CD4-positive, alpha-beta T cell treated with Interleukin-4 for 4 hours (primary cell): ENCODE results near the gene INSR.
"Not testable (repeated sequence)": the region's sequence is repeated elsewhere in the genome, so short reads cannot be mapped to it uniquely, and the experiment has no call there.

Experiments used
- DNase-seq: peaks from one replicate; pipeline ENCODE4 v3.0.0-alpha.2; 2020

INSR gene

GRCh38 chr19:7188698-7189629 lies 105.2 kb downstream of the INSR start:
- DNase-seq, result no peak

GRCh38 chr19:7187605-7188339 lies 106.4 kb downstream of the INSR start:
- DNase-seq, result no peak

DNA sequence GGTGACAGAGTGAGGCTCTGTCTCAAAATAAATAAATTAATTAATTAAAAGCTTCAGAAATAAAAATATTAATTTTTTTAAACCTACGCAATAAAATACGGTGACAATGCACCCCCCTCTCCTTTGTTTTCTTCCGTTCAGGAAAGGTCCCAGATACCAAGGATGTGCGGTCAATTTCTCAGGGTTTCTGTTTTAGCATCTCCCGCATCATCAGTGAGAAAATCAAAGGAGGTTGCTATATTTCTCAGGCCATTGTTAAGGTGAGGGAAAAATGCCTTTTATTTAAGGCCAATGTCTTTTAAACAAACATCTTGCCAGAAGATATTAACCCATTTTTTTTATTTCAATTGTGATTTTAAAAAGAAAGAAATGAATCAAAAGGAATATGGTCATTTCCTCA lies 111.7 kb downstream of the INSR start:
- DNase-seq, result no peak

DNA sequence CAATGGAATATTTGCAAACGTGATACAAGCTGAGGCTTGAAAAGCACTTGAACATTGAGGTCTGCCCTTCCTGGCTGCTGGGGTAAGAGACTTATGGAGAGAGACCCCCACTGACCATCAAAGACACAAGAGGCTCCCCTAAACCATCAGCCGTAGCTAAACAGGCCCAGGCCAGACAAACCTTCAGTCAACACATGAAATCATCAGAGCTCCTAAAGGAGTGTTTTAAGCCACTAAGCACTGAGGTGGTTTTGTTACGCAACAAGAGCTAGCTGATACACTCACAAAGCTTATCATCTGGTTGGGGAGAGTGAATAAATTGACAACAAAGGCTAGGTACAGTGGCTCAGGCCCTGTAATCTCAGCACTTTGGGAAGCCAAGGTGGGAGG lies 114.3 kb downstream of the INSR start:
- no peak for DNase-seq

- no peak for DNase-seq
These were observed 116.3 kb downstream of the INSR start for GRCh38 chr19:7177926-7178325.

GRCh38 chr19:7176792-7177191 lies 117.4 kb downstream of the INSR start:
- no peak for DNase-seq

DNA sequence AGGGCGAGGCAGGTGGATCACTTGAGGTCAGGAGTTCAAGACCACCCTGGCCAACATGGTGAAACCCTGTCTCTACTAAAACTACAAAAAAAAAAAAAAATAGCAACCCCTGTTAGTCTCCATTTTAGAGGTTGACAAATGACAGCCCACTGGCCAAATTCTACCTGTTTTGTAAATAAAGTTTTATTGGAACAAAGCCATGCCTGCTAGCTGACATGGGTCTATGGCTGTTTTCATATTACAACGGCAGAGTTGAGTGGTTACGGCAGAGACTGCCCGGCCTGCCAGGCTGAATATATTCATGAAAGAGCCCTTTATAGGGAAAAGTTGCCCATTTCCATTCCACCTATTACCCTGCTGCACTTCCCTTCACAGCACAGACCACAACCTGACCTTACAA lies 121.4 kb downstream of the INSR start:
- no peak for DNase-seq

GRCh38 chr19:7170983-7171382 lies 123.2 kb downstream of the INSR start:
- DNase-seq, result no peak

DNA sequence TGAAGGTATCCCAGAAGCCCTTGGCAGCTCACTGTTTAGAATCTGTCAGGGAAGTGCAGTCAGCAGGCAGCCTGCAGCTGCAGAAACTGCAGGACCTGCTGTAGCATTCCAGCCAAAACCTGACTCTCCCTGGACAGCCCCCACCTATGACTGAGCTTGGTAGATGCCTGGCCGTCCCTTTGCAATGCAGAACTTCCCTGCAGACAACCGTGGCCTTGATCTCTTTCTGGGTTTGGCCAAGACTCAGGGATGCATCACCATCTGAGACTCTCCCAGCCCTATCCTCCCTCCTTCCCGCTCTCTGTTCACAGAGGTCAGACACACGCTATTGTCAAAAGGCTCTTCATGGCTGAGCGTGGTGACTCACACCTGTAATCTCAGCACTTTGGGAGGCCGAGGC lies 125.3 kb downstream of the INSR start:
- DNase-seq, result no peak

DNA sequence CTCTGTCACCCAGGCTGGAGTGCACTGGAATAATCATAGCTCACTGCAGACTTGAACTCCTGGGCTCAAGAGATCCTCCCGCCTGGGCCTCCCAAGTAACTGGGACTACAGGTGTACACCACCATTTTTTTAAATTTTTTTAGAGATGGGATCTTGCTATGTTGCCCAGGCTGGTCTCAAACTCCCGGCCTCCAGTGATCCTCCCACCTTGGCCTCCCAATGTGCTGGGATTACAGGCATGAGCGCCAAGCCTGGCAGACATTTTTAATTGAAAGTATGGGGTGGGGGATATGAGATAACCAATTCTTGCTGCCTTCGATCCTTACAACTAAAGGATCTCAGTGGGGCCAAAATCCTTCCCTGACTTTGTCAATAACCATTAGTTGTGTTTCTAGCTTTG lies 132.9 kb downstream of the INSR start:
- no peak for DNase-seq

- no peak for DNase-seq
These were observed 134.9 kb downstream of the INSR start for GRCh38 chr19:7159105-7159933.

GRCh38 chr19:7153022-7153421 lies 141.2 kb downstream of the INSR start:
- DNase-seq, result no peak

- DNase-seq, result no peak
These were observed 141.6 kb downstream of the INSR start for GRCh38 chr19:7152568-7152967.

- DNase-seq, result no peak
These were observed 144.1 kb downstream of the INSR start for GRCh38 chr19:7149956-7150705.

- DNase-seq, result not testable (repeated sequence)
These were observed 147.0 kb downstream of the INSR start for GRCh38 chr19:7147119-7147675.

GRCh38 chr19:7146086-7146485 lies 148.1 kb downstream of the INSR start:
- not testable (repeated sequence) for DNase-seq

DNA sequence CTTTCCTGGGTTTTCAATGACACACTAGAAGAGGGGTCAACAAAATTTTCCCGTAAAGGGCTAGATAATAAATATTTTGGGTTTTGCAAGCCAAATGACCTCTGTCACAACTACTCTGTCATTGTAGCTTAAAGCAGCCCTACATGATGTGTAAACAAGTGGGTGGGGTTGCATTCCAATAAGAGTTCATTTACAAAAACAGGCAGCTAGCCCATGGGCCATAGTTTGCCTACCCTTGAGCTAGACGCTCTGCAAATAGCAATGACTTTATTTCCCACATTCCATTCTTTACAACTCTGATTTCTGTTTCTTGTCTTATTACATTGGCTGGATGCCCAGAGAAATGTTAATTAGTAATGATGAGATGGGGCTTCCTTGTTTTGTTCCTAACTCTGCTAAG lies 148.7 kb downstream of the INSR start:
- no peak for DNase-seq

DNA sequence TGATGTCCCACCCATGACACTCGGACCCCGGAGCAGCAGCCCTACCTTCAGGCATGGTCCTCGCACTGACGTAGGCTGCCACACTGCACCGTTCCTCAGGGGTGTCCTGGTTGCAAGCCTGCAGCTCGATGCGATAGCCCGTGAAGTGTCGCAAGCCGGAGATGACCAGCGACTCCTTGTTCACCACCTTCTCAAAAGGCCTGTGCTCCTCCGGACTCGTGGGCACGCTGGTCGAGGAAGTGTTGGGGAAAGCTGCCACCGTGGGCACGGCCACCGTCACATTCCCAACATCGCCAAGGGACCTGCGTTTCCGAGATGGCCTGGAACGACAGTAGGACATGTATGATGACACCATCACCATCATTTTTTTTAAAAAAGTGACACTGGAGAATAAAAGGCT lies 151.4 kb downstream of the INSR start:
- no peak for DNase-seq

DNA sequence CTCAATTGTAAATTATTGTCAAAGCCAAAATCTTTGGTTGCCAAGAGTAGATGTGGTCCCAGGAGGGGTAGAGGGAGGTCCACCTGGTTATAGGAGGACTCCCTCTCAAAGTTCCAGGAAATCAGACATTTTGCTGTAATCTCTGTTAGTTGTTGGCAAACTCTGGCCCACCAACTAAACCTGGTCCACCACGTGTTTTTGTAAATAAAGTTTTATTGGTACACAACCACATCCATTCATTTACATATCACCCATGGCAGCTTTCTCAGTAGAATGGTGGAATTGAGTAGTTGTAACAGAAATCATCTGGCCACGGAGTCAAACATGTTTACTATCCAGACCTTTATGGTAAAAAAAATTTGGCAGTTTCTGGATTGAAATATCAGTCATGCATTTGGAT lies 154.1 kb downstream of the INSR start:
- DNase-seq, result no peak

DNA sequence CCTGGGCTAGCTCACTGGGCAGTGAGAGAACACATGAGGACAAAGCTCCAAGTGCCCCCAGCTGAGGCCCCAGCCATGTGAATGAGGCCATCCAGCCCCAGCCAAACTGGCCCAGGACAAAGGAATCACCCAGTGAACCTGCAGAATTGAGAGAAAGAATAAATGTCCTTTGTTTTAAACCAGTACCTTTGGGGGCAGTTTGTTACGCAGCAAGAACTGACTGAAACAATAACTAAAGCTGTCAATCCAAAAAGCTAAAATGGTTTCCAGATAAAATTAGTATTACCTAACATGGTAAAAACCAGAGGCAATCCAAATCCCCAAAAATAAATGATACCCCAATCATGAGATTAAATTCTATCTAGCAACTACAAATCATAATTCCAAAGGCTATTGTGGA lies 155.1 kb downstream of the INSR start:
- no peak for DNase-seq

- DNase-seq, result no peak
These were observed 155.8 kb downstream of the INSR start for GRCh38 chr19:7138402-7138801.

- DNase-seq, result no peak
These were observed 157.1 kb downstream of the INSR start for GRCh38 chr19:7137120-7137519.
